DMS 273 treated with DMSO at 0.1 percent for 48 hours (cell line): ENCODE data around the gene BAIAP2L2.

Experiments used
- DNase-seq: peaks from one replicate; lab custom pipeline; 2025; lab: John Stamatoyannopoulos, UW

BAIAP2L2 gene

DNA sequence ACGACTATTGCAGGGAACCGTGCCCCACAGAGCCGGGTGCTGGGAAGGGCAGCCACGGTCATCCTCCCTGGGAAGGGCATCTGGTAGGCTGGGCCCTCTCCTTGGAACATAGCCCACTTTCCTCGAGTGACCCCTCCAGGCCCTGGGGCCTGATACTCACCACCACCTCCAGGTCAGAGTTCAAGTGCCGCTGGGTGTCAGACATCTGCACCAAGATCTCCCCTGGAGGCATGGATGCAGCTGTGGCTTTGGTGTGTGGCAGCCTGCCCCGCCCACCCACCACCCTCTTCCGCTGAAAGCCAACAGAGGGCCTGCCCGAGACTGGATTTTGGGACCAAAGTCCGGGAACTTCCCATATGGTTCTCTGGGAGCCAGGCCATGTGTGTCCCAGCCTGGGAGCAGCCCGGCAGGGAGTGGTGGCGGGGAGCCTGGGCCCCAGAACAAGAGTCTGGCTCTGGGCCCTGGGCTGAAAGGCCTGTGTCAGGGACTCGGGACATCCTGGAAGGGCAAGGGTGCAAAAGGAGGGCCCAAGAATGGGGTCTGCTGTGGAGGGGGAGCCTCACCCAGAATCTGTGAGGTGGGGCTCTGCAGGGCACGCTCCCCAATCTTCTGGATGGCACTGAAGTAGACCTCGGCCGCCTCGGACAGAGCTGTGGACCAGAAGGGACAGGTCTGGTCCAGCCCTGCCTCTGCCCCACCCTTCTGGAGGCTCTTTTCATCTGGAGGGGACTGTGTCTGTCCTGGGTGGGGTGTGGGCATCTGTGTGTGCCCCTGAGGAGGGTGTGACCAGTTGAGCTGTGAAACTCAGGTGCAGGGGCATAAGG is 2.6 kb downstream of the BAIAP2L2 start:
- DNase-seq: peak; percentile 56

DNA sequence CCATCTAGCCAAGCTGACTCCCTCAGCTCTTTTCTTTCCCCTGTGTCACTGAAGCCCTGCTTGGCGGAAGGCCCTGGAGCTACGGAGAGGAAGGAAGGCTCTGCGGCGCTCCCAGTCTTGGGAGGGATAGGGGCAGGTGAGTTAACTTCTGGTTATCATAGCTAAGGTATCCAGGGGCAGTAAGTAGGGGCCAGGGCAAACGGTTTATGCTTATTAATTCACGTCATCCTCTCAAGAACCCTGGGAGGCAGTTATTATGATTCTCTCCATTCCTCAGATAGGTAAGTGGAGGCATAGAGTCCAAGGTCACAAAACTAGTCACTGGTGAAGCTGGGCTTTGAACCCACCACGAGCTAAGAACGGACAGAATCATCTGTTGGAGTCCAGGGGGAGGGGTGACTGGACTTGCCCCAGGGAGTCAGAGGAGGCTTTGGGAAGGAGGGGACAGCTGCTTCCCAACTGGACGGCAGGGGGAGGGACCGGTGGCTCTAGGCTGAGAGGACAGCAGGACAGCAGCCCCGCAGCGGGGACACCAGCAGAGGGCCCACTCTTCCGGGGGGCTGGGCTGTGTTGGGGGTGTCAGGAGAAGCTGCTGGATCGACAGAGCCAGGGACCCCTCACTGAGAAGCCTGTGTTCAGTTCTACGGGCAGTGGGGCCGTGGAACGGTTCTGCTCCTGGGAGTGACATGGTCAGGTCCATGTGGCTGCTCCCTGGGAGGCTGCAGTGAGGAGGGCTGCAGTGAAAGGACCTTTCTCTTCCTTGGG is 3.5 kb downstream of the BAIAP2L2 start:
- no peak for DNase-seq

DNA sequence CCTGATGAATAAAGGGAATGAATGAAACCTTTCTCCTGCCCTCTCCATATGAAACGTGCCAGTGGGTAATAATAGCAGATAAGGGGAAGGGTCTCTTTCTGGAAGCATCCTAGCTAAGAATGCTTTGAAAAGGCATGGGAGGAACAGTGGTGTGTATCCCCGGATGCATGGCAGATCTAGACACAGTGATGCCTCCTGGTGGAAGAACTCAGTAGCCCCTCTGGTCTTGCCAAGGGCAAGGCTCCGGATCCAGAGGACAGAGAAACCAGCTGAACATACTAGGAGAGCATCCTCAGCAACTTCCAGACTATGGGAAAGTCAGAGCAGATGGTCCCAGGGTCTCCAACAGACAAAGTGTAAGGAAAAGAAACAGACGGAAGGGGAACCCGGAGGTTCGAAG is 6.4 kb downstream of the BAIAP2L2 start:
- DNase-seq: no peak

DNA sequence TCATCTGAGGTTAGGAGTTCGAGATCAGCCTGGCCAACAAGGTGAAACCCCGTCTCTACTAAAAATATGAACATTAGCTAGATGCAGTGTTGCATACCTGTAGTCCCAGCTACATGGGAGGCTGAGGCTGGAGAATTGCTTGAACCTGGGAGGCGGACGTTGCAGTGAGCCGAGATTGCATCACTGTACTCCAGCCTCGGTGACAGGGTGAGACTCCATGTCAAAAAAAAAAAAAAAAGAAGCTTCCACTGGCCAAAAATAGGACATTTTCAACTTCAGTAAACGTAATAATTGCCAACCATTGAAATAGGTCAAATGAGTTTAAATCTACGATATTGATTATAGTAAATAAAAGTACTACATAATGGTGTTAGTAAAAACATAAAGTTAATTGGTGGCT is 6.8 kb downstream of the BAIAP2L2 start:
- DNase-seq: no peak

DNA sequence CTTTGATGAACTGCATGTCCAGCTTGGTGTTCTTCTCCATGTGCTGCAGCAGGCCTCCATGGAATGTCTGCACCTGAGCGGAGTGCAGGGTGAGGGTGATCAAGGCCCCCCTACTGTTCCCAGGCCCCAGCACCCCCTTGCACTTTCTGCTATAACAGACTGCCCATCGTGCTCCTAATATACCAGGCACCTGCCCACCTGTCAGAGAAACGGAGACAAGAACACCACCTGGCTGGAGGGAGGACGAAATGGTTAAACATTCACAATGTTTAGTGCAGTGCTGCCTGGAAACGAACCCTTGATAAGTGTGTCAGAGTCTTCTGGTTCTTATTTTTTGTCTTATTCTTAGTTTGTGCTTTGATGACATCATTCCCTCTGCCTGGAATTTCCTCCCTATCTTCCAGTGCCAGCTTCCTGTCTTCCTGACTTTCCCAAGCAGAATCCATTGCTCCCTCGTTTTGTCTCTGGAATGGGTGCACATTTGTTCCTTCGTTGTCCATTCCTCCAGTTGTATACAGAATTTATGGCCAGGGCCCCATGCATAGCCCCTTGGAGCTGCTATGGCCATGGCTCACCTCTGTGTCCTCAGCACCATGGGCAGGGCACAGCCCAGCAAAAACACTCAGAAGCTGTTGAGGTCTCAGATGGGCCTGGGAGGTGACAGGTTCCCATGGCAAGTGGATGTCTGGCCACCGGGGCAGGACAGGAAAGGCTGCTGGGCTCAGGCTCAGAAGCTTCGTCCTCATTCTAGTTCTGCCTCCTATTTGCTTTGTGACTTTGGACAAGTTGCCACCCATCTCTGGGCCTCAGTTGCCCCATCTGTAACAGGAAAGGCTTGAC is 11.9 kb downstream of the BAIAP2L2 start:
- no peak for DNase-seq

DNA sequence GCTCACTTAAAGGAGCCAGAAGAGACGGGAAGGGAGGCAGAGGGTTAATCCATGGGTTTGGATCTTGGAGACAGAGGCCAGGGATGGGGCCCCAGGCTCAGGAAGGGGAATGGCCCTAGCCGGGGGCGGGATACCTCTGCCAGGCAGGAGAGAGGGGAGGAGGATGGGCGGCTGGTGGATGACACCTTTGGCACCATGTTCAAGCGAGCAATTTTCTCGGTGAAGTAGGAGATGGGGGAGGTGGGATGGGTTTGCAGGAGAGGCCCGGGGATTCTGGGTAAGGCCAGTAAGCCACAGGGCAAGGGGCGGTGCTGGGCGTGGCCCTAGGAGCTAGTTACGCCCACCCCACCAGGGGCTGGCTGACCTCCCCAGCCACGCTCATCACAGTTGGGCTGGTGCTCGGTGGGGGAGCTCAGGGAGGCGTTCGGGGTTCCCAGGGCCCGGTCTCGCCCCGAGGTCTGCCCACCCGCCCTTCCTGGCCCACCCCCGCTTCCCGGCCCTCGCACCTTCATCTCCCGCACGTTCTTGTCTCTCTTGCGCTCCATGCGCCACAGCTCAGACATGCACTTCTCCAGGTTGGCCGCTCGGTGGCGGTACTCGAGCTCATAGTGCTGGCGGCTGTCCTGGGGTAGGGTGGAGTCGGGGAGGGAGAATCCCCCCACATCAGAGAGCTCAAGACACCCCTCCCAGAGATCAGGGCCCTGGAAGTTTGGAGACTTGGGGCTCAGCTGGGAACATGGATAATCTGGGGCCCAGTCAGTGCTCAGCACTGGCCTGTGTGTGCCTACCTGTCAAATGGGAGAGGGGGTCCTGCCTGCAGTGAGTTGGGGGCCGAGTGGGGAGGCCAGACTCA is 12.7 kb downstream of the BAIAP2L2 start:
- DNase-seq: no peak

DNA sequence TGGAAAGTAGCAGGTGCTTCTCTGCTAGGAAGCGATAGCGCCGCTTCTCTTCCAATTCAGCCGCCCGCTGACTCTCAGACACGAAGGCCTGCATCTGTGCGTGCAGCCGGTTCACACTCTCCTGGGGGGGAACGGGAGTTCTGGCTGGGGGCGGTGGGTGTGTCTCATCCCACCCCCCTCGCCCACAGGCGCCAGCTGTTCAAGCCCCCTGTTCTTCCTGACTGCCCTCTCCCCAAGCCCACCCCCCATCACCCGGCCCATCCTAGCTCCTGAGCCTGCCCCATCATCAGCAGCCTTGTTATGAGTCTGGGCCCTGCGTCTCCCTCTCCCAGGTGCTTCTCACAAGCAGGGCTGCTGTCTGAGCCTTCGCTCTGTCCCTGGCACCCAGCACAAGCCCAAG is 13.4 kb downstream of the BAIAP2L2 start:
- no peak for DNase-seq

DNA sequence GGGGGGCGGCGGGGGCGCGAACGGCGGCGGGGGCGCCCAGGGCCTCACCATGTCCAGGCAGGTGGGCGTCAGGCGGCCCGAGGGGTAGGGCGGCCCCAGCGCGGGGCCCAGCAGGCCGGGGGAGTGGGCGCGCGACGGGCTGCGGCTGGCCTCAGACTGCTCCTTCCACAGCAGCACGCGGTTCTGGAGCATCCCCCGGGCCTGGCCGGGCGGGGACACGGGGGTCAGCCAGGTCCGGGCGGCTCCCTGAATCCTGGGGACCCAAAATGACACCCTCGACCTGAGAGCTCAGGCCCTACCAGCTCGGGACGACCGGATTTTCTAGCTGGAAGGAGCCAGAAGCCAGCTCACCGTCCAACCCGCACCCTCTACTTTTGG is 21.0 kb downstream of the BAIAP2L2 start:
- no peak for DNase-seq

DNA sequence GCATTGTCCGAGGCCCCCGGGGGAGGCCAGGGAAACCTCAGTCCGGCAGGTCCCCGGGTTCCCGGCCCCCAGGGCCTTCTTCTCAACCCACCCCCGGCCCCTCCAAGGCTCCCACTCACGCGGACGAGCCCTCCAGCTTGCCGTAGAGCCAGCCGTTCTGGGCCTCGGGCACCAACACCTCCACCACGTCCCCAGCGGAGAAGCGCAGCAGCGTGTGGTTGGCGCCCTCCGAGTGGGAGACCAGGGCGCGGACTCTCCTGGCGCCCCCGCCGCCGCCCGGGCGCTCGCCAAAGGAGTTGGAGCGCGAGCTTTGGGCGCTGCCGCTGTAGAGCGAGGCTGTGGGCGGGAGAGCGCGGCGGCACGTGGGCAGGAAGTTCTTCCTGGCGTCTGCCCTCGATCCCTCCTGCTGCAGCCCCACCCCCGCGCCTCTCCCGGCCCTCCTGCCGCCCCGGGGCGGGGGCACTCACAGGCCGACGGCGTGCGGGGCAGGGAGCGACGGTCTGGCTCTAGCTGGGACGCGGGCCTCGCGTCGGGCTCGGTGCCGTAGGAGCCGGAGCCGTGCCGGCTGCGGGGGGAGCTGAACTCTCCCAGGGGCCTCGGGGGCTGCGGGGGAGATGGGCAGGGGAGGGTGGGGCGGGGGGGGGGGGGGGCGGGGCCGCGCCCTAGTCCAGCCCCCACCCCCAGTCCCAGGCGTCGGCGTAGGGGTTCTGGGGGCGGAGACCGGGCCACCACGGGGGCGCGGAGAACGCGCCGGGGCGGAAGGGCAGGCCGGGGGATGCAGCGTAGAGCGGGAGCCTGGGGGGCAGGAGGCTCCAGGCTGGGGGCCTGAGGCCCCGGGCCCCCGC is 21.6 kb downstream of the BAIAP2L2 start:
- DNase-seq: no peak

DNA sequence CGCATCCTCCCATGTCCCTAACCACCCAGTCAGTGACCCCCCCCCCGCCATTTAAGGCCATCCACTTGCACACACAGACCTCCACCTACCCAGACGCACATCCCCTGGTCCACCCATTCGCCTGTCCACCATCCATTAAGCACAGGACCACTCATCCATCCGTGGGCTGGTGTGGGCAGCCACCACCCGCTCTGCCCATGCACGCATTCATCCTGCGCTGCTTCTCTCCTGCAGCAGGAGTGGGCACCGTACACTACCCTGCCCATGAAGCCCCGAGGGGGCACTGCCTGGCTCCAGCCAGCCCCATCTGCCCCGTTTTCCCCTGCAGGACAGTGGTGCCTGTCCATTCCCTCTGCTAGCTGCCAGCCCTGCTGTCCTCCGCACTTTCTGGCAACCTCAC is 22.6 kb downstream of the BAIAP2L2 start:
- DNase-seq: no peak

DNA sequence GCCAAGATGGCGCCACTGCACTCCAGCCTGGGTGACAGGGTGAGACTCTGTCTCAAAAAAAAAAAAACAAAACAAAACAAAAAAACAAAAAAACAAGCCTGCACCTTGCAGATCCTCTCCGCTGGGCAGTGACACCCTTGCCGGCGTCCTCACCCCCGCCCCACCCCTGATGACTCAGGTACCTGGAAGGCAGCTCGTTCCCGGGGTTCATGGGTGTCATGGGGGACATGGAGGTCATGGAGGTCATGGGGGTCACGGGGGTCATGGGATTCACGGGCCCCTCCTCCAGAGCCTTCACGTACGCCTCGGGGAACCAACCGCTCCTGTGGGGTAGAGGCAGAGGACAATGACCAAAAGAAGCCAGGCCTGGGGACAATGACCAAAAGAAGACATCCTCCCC is 23.5 kb downstream of the BAIAP2L2 start:
- DNase-seq: no peak

DNA sequence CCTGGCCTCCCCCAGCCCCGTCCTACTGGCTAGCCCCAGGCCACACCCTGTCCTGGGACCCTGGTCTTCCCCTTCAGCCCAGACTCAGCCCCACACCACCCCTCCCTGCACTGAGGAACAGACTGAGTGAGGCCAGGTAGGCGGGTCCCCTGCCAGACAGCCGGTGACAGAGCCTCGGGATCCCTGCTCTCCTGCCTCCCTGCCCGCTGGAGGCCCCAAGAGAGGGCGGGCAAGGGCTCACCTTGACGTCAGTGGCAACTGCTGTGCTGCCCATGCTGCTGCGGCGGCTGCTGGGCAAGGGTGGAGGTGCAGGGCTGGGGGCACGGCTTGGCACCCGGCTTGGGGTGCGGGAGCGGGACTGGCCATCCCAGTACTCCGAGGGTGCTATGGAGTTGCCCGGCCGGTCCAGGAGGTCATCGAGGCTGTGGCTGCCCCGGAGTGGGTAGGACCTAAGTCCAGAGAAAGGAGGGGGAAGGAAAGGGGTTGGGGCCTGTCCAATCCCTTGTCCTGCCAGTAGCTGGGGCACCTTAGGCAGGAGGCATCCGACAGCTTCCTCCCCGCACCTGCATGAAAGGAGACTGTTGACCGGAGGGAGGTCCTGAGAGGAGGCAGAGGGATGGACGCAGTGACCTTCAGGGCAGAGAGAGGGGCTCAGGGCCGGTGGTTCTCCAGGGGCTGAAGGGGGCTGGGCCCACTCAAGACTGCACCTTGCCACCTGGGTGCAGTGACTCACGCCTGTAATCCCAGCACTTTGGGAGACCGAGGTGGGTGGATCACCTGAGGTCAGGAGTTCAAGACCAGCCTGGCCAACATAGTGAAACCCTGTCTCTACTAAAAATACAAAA is 24.3 kb downstream of the BAIAP2L2 start:
- no peak for DNase-seq

DNA sequence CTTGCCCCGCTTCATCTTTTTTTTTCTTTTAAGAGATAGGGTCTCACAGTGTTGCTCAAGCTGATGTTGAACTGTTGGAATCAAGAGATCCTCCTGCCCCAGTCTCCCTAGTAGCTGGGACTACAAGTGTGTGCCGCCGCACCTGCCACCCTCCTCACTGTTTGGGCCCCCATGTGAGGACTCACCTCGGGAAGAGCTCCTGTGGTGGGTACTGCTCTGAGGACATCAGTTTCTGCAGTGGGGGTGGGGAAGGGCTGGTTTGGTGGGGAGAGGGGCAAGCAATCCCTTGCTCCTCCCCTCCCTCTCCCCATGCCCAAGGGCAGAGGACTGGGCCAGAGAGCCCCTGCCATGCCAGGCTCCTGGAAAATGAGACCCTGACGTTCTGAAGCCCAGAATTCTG is 25.0 kb downstream of the BAIAP2L2 start:
- no peak for DNase-seq

DNA sequence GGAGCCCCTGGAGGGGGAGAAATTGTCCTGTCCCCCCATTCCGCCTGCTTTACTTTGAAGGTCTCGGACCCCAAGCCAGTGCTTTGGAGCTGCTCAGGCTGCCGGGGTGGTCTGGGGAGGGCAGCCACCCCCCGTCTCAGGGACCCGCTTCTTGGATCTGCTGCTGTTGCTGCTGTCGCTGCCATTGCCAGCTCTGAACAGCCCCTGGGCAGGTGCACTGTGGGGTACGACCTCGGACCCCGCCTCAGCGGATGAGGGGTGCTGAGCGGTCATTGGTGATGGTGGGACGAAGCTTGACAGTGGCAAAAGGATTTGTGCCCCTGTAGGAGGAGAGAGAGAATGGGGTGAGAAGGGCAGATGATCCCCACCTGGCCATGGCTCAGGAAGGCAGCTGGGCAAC is 25.4 kb downstream of the BAIAP2L2 start:
- no peak for DNase-seq

DNA sequence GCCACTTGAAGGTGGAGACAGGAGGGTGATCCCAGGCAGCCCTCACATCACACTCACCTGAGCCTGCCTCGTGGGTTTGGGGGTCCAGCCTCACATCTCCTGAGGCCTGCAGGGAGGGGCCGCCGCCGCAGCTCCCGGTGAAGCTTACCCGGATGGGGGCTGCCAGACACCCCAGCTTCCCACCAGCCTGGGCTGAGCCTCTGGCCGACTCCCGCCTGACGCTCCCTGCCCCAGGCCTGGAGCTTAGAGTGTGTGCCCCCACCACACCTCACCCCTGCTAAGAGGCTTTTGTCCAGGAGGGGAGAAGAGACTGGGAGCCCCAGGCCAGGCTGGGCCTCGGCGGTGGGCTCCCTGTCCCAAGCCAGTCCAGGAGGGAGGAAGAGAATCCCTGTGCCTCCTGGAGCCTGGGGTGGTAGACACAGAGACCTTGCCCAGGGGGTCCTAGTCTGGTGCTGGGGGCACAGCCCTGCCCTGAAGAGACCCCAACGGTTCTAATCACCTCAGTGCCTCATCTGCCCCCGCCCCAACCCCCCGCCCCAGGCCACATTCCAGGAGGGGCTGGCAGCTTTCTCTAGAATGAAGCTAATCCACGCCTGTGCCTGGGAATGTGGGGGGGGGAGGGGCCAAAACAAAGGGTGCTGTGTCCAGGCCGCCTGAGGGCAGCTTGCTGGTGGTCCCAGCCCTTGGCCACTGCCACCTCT is 26.4 kb downstream of the BAIAP2L2 start, which contains the start of gene SLC16A8:
SLC16A8 (minus strand) TSS at position 254 of the 701 bp plus-strand sequence. CDS start 1,311 bp downstream, outside the sequence.
- DNase-seq: no peak

DNA sequence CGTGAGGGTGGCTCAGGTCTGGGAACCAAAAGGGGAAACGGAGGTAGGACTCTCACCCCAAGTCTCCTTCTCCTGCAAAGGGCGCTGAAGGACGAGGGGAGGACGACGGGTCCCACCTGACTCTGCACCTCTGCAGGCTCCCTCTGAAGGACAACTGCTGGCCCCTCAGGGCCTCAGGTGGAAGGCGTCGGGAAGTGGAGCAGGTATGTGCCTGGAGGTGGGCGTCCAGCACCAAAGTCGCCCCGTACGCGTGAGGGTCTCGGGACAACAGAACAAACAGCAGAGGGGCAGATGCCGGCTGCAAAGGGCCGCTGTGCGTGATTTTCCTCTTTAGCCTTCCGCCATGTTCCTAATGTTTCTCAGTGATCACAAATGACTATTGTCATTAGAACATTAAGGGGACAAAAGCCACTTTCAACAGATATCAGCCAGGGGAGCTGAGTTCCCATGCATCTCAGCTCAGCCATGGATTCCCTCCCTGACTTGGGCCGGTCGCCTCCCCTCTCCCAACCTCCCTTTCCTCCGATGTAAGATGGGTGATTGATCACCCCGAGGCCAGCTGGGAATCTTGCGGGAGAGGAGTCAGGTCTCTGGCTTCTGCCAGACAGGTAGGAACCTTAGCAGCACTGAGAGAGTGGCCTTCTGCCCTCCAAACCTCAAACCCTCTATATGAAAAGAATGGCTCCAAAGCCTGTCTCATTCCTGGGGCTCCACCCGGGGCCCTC is 27.3 kb downstream of the BAIAP2L2 start:
- no peak for DNase-seq

DNA sequence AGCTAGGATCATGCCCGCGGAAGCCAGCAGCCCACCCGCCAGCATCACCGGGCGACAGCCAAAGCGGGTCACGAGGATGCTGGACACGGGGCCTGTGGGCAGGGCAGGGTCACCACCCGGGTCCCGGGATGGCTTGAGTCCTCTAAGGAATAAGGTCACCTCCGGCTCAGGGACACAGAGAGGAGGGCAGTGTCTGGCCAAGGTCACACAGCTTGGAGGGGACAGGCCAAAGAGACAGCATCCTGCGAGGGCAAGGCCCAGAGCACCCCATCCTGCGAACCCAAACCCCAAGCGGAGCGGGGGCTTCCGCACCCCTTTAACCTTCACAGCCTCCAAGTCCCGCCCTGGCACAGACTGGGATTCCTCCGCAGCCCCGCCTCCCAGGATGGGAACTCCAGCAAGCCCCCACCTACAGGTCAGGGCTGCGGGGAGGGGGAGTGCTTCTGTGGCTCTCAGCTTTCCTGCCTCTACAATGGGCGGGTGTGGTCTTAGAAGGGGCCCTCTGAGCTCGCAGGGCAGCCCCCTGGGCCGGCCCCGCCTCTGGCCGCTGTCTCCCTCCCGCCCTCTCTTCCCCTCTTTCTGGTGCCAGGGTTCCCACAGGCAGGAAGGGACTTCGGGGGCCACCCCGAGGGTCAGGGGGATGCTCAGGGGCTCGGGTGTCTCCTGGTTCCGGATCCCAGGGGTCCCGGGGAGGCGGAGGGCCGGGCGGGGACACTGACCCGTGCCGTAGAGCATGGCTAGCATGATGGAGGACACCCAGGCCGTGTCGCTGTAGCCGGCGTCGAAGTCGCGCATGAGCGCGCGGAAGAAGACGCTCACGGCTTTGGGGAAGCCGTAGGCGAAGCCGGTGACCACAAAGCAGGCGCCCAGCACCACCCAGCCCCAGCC is 28.3 kb downstream of the BAIAP2L2 start:
- no peak for DNase-seq

DNA sequence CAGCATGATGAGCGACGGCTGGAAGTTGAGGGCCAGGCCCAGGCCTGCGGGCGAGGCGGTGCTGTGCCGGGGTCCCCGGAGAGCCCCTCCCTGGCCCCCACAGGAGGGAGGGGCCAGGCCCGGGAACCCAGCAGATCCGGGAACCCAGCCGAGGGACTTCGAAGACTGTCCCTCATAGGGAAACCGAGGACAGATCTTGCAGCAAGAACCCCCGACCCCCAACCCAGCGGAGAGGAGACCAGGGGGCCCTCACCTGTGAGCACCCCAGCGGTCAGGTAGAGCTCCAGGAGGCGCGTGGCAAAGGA is 28.9 kb downstream of the BAIAP2L2 start:
- no peak for DNase-seq
